ENCODE results near the gene ACBD4. TPM values are rescaled to one million over a fixed set of nuclear protein-coding genes. Genes with fewer than 3 reads are reported as not detected.
A peak's percentile ranks its signal among the peaks of the same experiment; 100 is the strongest.

Gene ACBD4
- total RNA-seq, 2 donors from 2014 or later: 20.8 to 21.1 TPM

- WGBS, 2 donors: 84 to 90% methylated on average over 5 of the region's 5 CpGs
- H3K4me1 ChIP-seq: no peaks in the 10 kb centered on the region
- intact Hi-C loops (cut with DNase I): loop anchor here (10.0 kb wide), 1 partner anchor 332 kb away; no protein-coding TSS in a partner anchor
- no peak overlapping the region for H3K4me3 ChIP-seq
- DNase-seq (no peak), ATAC-seq (no peak)
- no peaks in the 10 kb centered on the region for H3K9me3 ChIP-seq
- H3K36me3 ChIP-seq (replicated peaks in 1 of 2; ENCODE audit: insufficient read depth in 1 of 2, low read depth in 2 of 2): peaks cover 15 to 61% of the 10 kb centered on the region in 2 donors
- no peaks in the 10 kb centered on the region for H3K27me3 ChIP-seq
- TF ChIP-seq, protein P1, sequence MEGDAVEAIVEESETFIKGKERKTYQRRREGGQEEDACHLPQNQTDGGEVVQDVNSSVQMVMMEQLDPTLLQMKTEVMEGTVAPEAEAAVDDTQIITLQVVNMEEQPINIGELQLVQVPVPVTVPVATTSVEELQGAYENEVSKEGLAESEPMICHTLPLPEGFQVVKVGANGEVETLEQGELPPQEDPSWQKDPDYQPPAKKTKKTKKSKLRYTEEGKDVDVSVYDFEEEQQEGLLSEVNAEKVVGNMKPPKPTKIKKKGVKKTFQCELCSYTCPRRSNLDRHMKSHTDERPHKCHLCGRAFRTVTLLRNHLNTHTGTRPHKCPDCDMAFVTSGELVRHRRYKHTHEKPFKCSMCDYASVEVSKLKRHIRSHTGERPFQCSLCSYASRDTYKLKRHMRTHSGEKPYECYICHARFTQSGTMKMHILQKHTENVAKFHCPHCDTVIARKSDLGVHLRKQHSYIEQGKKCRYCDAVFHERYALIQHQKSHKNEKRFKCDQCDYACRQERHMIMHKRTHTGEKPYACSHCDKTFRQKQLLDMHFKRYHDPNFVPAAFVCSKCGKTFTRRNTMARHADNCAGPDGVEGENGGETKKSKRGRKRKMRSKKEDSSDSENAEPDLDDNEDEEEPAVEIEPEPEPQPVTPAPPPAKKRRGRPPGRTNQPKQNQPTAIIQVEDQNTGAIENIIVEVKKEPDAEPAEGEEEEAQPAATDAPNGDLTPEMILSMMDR (IDR thresholded peaks at IDR 0.05): no peak
- no peak for TF ChIP-seq POLR2A (IDR thresholded peaks at IDR 0.05)
- no peak overlapping the region for H3K27ac ChIP-seq
These were observed 28.9 kb upstream of the ACBD4 start for GRCh38 chr17:45106582-45106981.

- 91 to 100% methylated on average over 6 to 13 of the region's 13 CpGs for WGBS, 2 donors
- H3K27ac ChIP-seq: no peak overlapping the region
- no peak for ATAC-seq
- no peaks in the 10 kb centered on the region for H3K27me3 ChIP-seq
- H3K36me3 ChIP-seq (replicated peaks in 1 of 2; ENCODE audit: insufficient read depth in 1 of 2, low read depth in 2 of 2): peaks cover 15 to 52% of the 10 kb centered on the region in 2 donors
- no peak overlapping the region for H3K4me3 ChIP-seq
- no peak for DNase-seq
- intact Hi-C loops (cut with DNase I): loop anchor here (10.0 kb wide), 1 partner anchor 333 kb away; no protein-coding TSS in a partner anchor
- TF ChIP-seq POLR2A (IDR thresholded peaks at IDR 0.05): no peak
- TF ChIP-seq, protein P1 (IDR thresholded peaks at IDR 0.05): no peak
- H3K9me3 ChIP-seq: no peaks in the 10 kb centered on the region
- no peaks in the 10 kb centered on the region for H3K4me1 ChIP-seq
These were observed 28.0 kb upstream of the ACBD4 start for GRCh38 chr17:45107293-45108010.

DNA sequence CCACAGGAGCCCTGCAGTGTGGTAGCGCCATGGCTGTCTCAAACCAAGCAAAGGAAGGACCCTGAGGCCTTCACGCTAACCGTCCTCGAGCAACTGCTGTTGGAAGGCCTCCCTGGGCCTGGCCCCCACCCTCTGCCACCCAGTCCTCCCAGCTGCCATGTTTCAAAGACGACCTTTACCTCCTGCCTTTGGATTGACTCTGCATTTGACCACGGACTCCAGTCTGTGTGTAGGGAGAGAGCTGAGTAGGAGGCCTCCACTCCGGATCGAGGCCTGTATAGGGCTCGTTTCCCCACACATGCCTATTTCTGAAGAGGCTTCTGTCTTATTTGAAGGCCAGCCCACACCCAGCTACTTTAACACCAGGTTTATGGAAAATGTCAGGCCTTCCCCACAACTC is 27.4 kb upstream of the ACBD4 start:
- TF ChIP-seq POLR2A (IDR thresholded peaks at IDR 0.05): no peak
- TF ChIP-seq, protein P1 (IDR thresholded peaks at IDR 0.05): no peak
- peaks cover 12 to 46% of the 10 kb centered on the region in 2 donors for H3K36me3 ChIP-seq (replicated peaks in 1 of 2; ENCODE audit: insufficient read depth in 1 of 2, low read depth in 2 of 2)
- 73 to 78% methylated on average over 7 to 8 of the region's 9 CpGs for WGBS, 2 donors
- H3K27me3 ChIP-seq: no peaks in the 10 kb centered on the region
- no peaks in the 10 kb centered on the region for H3K9me3 ChIP-seq
- ATAC-seq (no peak), DNase-seq (no peak)
- no peak overlapping the region for H3K4me3 ChIP-seq
- intact Hi-C loops (cut with DNase I): loop anchor here (10.0 kb wide), 1 partner anchor 333 kb away; no protein-coding TSS in a partner anchor
- H3K27ac ChIP-seq: no peak overlapping the region
- H3K4me1 ChIP-seq: no peaks in the 10 kb centered on the region

GRCh38 chr17:45108595-45109521 is 26.6 kb upstream of the ACBD4 start:
- Histone ChIP-seq H3K36me3 (replicated peaks in 1 of 2; ENCODE audit: insufficient read depth in 1 of 2, low read depth in 2 of 2) (peaks cover 4 to 38% of the 10 kb centered on the region in 2 donors), H3K27ac (no peak overlapping the region), H3K9me3 (no peaks in the 10 kb centered on the region), H3K4me1 (no peaks in the 10 kb centered on the region), H3K4me3 (no peak overlapping the region), H3K27me3 (no peaks in the 10 kb centered on the region)
- ATAC-seq (no peak), DNase-seq (peak in 2 of 4 donors; percentile 26 to 28)
- TF ChIP-seq POLR2A (IDR thresholded peaks at IDR 0.05): no peak
- TF ChIP-seq, protein P1 (IDR thresholded peaks at IDR 0.05): peak in 1 of 7 experiments; percentile 17
- intact Hi-C loops (cut with DNase I): loop anchor here (10.0 kb wide), 1 partner anchor 334 kb away; no protein-coding TSS in a partner anchor
- 73 to 87% methylated on average over 6 to 12 of the region's 12 CpGs for WGBS, 2 donors

Measured in body of pancreas (tissue), 4 donors.